ENCODE results near the gene CTU2.

CTU2 gene

DNA sequence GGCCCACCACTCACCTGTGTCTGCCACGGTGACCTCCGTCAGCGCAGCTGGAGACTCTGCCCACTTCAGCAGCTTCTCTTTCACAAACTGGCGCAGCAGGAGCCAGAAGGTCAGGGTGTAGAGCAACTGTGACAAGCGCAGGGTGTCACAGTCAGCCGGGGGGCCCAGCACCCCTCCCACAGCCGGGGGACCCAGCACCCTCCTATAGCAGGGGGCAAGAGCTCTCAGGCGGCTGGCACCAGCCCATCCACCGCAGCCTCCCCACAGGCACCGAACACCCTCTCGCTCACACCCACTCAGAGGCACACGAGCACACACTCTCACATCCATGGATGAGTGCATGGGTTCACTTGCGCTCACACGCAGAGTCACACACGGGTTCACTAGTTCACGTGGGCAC lies 28.8 kb downstream of the CTU2 start:
- H3K4me3 ChIP-seq (replicated peaks in 1 of 2; ENCODE audit: low read depth in 2 of 2, low read length in 2 of 2), result no peak overlapping the region
- DNase-seq (ENCODE audit: low read depth in 2 of 2), result no peak
- TF ChIP-seq, protein P1, sequence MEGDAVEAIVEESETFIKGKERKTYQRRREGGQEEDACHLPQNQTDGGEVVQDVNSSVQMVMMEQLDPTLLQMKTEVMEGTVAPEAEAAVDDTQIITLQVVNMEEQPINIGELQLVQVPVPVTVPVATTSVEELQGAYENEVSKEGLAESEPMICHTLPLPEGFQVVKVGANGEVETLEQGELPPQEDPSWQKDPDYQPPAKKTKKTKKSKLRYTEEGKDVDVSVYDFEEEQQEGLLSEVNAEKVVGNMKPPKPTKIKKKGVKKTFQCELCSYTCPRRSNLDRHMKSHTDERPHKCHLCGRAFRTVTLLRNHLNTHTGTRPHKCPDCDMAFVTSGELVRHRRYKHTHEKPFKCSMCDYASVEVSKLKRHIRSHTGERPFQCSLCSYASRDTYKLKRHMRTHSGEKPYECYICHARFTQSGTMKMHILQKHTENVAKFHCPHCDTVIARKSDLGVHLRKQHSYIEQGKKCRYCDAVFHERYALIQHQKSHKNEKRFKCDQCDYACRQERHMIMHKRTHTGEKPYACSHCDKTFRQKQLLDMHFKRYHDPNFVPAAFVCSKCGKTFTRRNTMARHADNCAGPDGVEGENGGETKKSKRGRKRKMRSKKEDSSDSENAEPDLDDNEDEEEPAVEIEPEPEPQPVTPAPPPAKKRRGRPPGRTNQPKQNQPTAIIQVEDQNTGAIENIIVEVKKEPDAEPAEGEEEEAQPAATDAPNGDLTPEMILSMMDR (IDR thresholded peaks at IDR 0.05; ENCODE audit: low read depth, low read length), result no peak

DNA sequence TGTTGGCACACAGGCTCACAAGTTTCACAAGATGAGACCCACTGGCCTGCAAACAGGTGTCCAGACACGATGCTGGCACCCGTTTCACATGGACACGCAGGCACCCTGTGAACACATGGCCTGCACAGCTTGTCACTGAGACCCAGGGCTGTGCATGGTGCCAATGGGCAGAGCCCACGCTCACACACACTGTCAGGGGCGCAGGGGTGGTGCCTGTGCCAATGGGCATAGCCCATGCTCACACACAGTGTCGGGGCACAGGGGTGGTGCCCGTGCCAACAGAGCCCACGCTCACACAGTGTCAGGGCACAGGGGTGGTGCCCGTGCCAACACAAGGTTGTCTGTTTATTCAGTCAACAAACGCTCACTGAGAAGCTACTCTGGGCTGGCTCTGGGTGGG lies 29.3 kb downstream of the CTU2 start:
- H3K4me3 ChIP-seq (replicated peaks in 1 of 2; ENCODE audit: low read depth in 2 of 2, low read length in 2 of 2), result no peak overlapping the region
- DNase-seq (ENCODE audit: low read depth in 2 of 2), result no peak
- TF ChIP-seq, protein P1 (IDR thresholded peaks at IDR 0.05; ENCODE audit: low read depth, low read length), result no peak

DNA sequence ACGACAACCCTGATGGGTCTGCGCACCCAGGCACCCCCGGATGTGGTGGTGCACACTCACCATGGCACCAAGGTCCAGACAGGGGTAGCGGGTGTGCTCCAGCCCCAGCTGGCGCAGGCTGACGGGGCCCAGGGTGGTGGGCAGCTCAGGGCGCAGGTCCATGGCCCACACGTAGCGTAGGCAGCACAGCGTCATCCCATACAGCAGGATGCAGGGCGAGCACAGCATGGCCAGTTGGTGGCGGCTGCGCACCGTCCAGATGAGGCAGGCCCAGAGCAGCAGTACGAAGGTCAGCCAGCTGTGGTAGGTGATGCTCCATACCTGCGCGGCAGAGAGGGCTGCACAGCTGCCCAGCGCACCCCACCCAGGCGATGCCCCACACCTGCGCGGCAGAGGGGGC lies 29.8 kb downstream of the CTU2 start:
- H3K4me3 ChIP-seq (replicated peaks in 1 of 2; ENCODE audit: low read depth in 2 of 2, low read length in 2 of 2), result no peak overlapping the region
- TF ChIP-seq, protein P1 (IDR thresholded peaks at IDR 0.05; ENCODE audit: low read depth, low read length), result no peak
- DNase-seq (ENCODE audit: low read depth in 2 of 2), result no peak

DNA sequence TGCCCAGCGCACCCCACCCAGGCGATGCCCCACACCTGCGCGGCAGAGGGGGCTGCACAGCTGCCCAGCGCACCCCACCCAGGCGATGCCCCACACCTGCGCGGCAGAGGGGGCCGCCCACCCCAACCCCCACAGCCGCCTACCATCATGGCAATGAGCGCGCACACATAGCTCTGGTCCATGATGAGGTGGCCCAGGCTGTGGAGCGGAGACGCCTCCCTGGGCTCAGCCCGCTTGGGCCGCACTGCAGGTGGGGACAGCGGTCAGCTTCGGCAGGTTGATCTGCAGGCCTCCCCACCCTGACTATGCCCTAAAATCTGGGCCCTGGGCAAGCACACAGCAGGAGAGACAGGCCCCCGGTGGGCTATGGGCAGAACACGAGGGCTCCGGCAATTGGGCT lies 30.2 kb downstream of the CTU2 start:
- no peak overlapping the region for H3K4me3 ChIP-seq (replicated peaks in 1 of 2; ENCODE audit: low read depth in 2 of 2, low read length in 2 of 2)
- DNase-seq (ENCODE audit: low read depth in 2 of 2), result no peak
- TF ChIP-seq, protein P1 (IDR thresholded peaks at IDR 0.05; ENCODE audit: low read depth, low read length), result no peak

DNA sequence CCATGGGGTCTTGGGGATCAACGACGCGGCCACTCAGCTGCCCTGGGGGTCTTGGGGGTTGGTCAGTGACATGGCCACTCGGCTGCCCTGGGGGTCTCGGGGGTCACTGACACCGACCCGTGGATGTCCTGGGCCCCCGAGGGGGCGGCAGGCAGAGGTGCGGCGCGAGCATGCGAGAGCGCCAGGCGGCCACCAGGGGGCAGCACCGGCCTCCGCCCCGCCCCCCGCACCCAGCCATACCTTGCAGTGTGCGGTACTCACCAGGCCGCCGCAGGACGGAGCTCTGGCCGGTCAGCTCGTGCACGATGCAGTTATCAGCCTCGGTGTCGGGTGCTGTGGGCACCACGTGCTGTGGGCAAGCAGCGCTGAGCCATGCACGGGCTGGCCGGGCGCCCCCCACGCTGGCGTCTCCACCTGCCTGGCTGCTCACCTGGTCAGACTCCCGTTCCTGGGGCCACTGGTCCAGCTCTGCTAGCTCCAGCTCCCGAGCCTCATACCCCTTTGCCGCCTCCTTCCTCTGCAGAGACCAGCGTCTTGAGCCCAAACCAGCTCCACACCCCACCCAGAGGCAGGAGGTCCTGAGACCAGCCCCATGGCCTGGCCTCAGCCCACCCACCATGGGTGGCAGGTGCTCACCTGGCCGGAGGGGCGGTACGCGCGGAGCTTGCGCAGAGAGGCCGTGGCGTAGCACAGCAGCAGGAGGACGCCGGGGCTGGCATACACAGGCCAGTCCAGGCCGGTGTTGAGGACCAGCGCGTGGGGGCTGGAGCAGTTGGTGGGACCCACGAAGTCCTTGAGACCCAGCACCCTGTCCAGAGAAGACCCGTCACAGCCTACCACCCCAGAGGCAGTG lies 31.2 kb downstream of the CTU2 start:
- TF ChIP-seq, protein P1 (IDR thresholded peaks at IDR 0.05; ENCODE audit: low read depth, low read length), result peak; percentile 65
- H3K4me3 ChIP-seq (replicated peaks in 1 of 2; ENCODE audit: low read depth in 2 of 2, low read length in 2 of 2), result no peak overlapping the region
- peak; percentile 63 to 77 for DNase-seq (ENCODE audit: low read depth in 2 of 2)

DNA sequence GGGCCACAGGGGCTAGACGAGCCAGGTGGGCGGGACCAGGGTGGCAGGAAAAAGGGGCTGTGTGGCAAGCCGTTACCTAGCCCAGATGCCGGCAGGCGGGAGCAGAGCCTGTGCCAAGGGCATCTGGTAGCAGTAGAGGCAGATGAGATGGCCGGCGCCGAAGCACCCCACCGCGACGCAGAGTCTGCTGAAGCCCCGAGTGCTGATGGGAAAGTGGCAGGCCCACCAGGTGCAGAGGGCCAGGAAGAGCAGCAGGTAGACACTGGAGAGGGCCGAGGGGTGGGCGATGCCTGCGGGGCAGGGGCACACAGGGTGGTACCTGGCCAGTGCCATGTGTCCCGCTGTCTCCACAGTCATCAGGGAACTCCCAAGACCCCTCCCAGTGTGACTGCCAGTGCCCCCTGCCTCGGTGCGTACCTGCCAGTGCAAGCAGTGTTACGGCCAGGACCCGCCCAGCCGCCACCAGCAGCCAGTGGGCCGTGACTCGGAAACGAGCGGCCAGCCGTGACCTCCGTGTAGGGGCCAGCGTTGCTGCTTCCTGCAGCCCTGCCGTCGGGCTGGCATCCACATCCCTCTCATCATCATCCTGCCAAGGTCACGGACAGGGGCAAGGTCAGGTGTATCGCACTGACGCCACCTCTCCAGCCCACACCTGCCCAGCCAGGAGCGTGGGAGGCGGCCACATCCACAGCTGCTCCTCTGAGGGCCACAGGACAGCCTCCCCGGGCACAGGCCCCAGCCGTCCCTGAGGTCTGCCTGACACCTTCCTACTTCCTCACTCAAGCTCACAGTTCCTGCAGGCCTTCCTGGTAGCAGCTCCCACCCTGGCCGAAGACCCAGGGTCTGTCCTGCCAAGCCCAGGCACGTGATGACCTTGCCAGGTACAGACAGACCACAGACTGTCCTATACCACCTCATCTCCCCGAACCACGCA lies 32.1 kb downstream of the CTU2 start:
- TF ChIP-seq, protein P1 (IDR thresholded peaks at IDR 0.05; ENCODE audit: low read depth, low read length), result no peak

More for the DNA sequence above, 32.1 kb downstream of the CTU2 start:
- no peak overlapping the region for H3K4me3 ChIP-seq (replicated peaks in 1 of 2; ENCODE audit: low read depth in 2 of 2, low read length in 2 of 2)
- no peak for DNase-seq (ENCODE audit: low read depth in 2 of 2)
